Lower lobe of right lung (tissue), 2 donors: ENCODE measurements around the gene ZBTB8OS. TPM values are rescaled to one million over a fixed set of nuclear protein-coding genes. Genes with fewer than 3 reads are reported as not detected.

ENCODE experiments used
- ATAC-seq, 2 donors: fragments of 200-7000 bp; cut with Tn5 transposase; one replicate each; pipeline ENCODE4 v1.9.1; 2020 to 2022; ENCODE audit warnings: mild to moderate bottlenecking in 2 of 2, moderate library complexity in 2 of 2
- DNase-seq: peaks from one replicate; pipeline ENCODE4 v3.0.0-alpha.2; 2020
- H3K27ac ChIP-seq: fragments of 200-600 bp; one replicate; pipeline ENCODE4 v1.8.0; 2022
- H3K27me3 ChIP-seq: fragments of 200-600 bp; one replicate; pipeline ENCODE4 v1.8.0; 2022; ENCODE audit warnings: low read depth
- H3K36me3 ChIP-seq: fragments of 200-600 bp; one replicate; pipeline ENCODE4 v1.8.0; 2022; ENCODE audit warnings: mild to moderate bottlenecking
- H3K4me1 ChIP-seq: fragments of 200-600 bp; one replicate; pipeline ENCODE4 v1.8.0; 2022
- H3K4me3 ChIP-seq: fragments of 200-600 bp; one replicate; pipeline ENCODE4 v1.8.0; 2022; ENCODE audit warnings: mild to moderate bottlenecking
- H3K9me3 ChIP-seq: fragments of 200-600 bp; one replicate; pipeline ENCODE4 v1.8.0; 2022
- CTCF ChIP-seq: fragments of 200-600 bp; IDR thresholded peaks from one replicate; pipeline ENCODE4 v1.8.0; 2022; ENCODE audit warnings: antibody characterized with exemption, mild to moderate bottlenecking
- intact Hi-C: fragments of 100-400 bp; cut with DNase I; formaldehyde crosslinking; loops from one replicate; pipeline ENCODE4 v1.11.0; 2022
- total RNA-seq: library from RNA; stranded (reverse); fragmentation: NEBNext Ultra II Directional; extraction: Animal tissue kit (Norgen Biotek cat#: 25700); gene quantifications from one replicate; pipeline ENCODE4 v1.2.1, GENCODE V29; 2021
- donor health status: DM: no; HTN: yes; CAD: no; lungs with severe emphysema.

ZBTB8OS gene
- total RNA-seq, 1 donor from 2014 or later: 55.9 TPM

- ATAC-seq: no peak
- Histone ChIP-seq H3K4me1 (no peaks in the 10 kb centered on the region), H3K27me3 (no peaks in the 10 kb centered on the region), H3K36me3 (peaks cover 49% of the 10 kb centered on the region), H3K4me3 (no peak overlapping the region), H3K27ac (no peak overlapping the region), H3K9me3 (no peaks in the 10 kb centered on the region)
- TF ChIP-seq CTCF: no peak
- intact Hi-C loops: no loop called here
- DNase-seq: no peak
Measured at GRCh38 chr1:32600034-32600433, 50.3 kb downstream of the ZBTB8OS start.

- no peak for TF ChIP-seq CTCF
- no peaks in the 10 kb centered on the region for H3K4me1 ChIP-seq
- H3K27ac ChIP-seq: no peak overlapping the region
- H3K27me3 ChIP-seq: no peaks in the 10 kb centered on the region
- H3K36me3 ChIP-seq: peaks cover 40% of the 10 kb centered on the region
- no peak overlapping the region for H3K4me3 ChIP-seq
- ATAC-seq: no peak
- H3K9me3 ChIP-seq: no peaks in the 10 kb centered on the region
- no peak for DNase-seq
- intact Hi-C loops: no loop called here
Measured at GRCh38 chr1:32592943-32593342, 57.4 kb downstream of the ZBTB8OS start.

GRCh38 chr1:32580348-32581017, 69.9 kb downstream of the ZBTB8OS start:
- no peak for TF ChIP-seq CTCF
- Histone ChIP-seq H3K27ac (no peak overlapping the region), H3K27me3 (no peaks in the 10 kb centered on the region), H3K9me3 (no peaks in the 10 kb centered on the region), H3K36me3 (no peaks in the 10 kb centered on the region), H3K4me1 (no peaks in the 10 kb centered on the region), H3K4me3 (no peak overlapping the region)
- intact Hi-C loops: no loop called here
- ATAC-seq (no peak), DNase-seq (no peak)

Other genes starting within 250 kb of the ZBTB8OS start
- 0.03 TPM for gene ZBTB8B, start 185.5 kb downstream of the ZBTB8OS start, total RNA-seq
- 8.4 TPM for gene ZBTB8A, start 111.1 kb downstream of the ZBTB8OS start, total RNA-seq
- gene RBBP4, start 658 bp upstream of the ZBTB8OS start, total RNA-seq: 155 TPM
- 14.5 TPM for gene SYNC, start 52.2 kb upstream of the ZBTB8OS start, total RNA-seq
- 96.7 TPM for gene YARS1, start 166.8 kb upstream of the ZBTB8OS start, total RNA-seq
- 37.5 TPM for gene S100PBP, start 167.1 kb upstream of the ZBTB8OS start, total RNA-seq
- gene FNDC5, start 220.4 kb upstream of the ZBTB8OS start, total RNA-seq: 0.65 TPM
- gene HPCA, start 235.9 kb upstream of the ZBTB8OS start, total RNA-seq: not detected